Measurements from ENCODE around the gene ROR1. TPM values are rescaled to one million over a fixed set of nuclear protein-coding genes. Genes with fewer than 3 reads are reported as not detected.

The ROR1 gene
- total and polyA plus RNA-seq, 7 experiments from 2014 or later: 0.07 to 0.22 (median 0.16) TPM; not detected in 4

GRCh38 chr1:63797056-63797726 is 23.4 kb downstream of the ROR1 start:
- no peaks in the 10 kb centered on the region for H3K4me1 ChIP-seq (ENCODE audit: control insufficient read depth in 2 of 2, insufficient read depth in 2 of 2, low read length in 2 of 2)
- no peaks in the 10 kb centered on the region for H3K36me3 ChIP-seq (ENCODE audit: control insufficient read depth in 2 of 3, insufficient read depth in 3 of 3, low read length in 3 of 3)
- ATAC-seq: no peak
- Mint-ChIP-seq H3K27me3 (peaks cover 0 to 15% (median 10%) of the 10 kb centered on the region in 5 donors), H3K4me1 (no peaks in the 10 kb centered on the region), H3K9me3 (peaks cover 0 to 2% (median 0%) of the 10 kb centered on the region in 11 donors), H3K27ac (no peak overlapping the region), H3K4me3 (no peak overlapping the region), H3K36me3 (no peaks in the 10 kb centered on the region)
- no peaks in the 10 kb centered on the region for H3K27me3 ChIP-seq (ENCODE audit: control insufficient read depth in 2 of 2, insufficient read depth in 2 of 2, low read length in 2 of 2)
- DNase-seq: no peak
- intact Hi-C loops (cut with micrococcal nuclease): no loop called here
- ChIA-PET POLR2A (no interaction called here), CTCF (no interaction called here)
- no peak overlapping the region for H3K27ac ChIP-seq (ENCODE audit: low read depth, low read length)
- no peak overlapping the region for H3K4me3 ChIP-seq (ENCODE audit: low read length)
- H3K9me3 ChIP-seq (ENCODE audit: control insufficient read depth in 2 of 3, low read length in 3 of 3): no peaks in the 10 kb centered on the region

- Histone ChIP-seq H3K27me3 (ENCODE audit: control insufficient read depth in 2 of 2, insufficient read depth in 2 of 2, low read length in 2 of 2) (no peaks in the 10 kb centered on the region), H3K36me3 (ENCODE audit: control insufficient read depth in 2 of 3, insufficient read depth in 3 of 3, low read length in 3 of 3) (no peaks in the 10 kb centered on the region), H3K4me3 (ENCODE audit: low read length) (no peak overlapping the region), H3K4me1 (ENCODE audit: control insufficient read depth in 2 of 2, insufficient read depth in 2 of 2, low read length in 2 of 2) (no peaks in the 10 kb centered on the region), H3K9me3 (ENCODE audit: control insufficient read depth in 2 of 3, low read length in 3 of 3) (no peaks in the 10 kb centered on the region), H3K27ac (ENCODE audit: low read depth, low read length) (no peak overlapping the region)
- no peaks in the 10 kb centered on the region for H3K4me1 Mint-ChIP-seq
- ATAC-seq (no peak), DNase-seq (no peak)
- H3K9me3 Mint-ChIP-seq: peaks cover 0 to 2% (median 0%) of the 10 kb centered on the region in 11 donors
- H3K27me3 Mint-ChIP-seq: peaks cover 0 to 18% (median 10%) of the 10 kb centered on the region in 5 donors
- ChIA-PET POLR2A (no interaction called here), CTCF (interaction anchor here (0.7 kb wide), 1 partner anchor 504 kb away, joined by 3 read pairs; no protein-coding TSS in a partner anchor)
- H3K4me3 Mint-ChIP-seq: no peak overlapping the region
- intact Hi-C loops (cut with micrococcal nuclease): no loop called here
- H3K27ac Mint-ChIP-seq: no peak overlapping the region
- H3K36me3 Mint-ChIP-seq: no peaks in the 10 kb centered on the region
Observed at GRCh38 chr1:63798284-63798683, 24.5 kb downstream of the ROR1 start.

- Histone ChIP-seq H3K9me3 (ENCODE audit: control insufficient read depth in 2 of 3, low read length in 3 of 3) (no peaks in the 10 kb centered on the region), H3K36me3 (ENCODE audit: control insufficient read depth in 2 of 3, insufficient read depth in 3 of 3, low read length in 3 of 3) (no peaks in the 10 kb centered on the region), H3K4me1 (ENCODE audit: control insufficient read depth in 2 of 2, insufficient read depth in 2 of 2, low read length in 2 of 2) (no peaks in the 10 kb centered on the region), H3K27me3 (ENCODE audit: control insufficient read depth in 2 of 2, insufficient read depth in 2 of 2, low read length in 2 of 2) (no peaks in the 10 kb centered on the region), H3K4me3 (ENCODE audit: low read length) (no peak overlapping the region), H3K27ac (ENCODE audit: low read depth, low read length) (no peak overlapping the region)
- Mint-ChIP-seq H3K36me3 (no peaks in the 10 kb centered on the region), H3K4me1 (no peaks in the 10 kb centered on the region), H3K27ac (no peak overlapping the region), H3K27me3 (peaks cover 0 to 18% (median 7%) of the 10 kb centered on the region in 5 donors), H3K9me3 (peaks cover 0 to 2% (median 0%) of the 10 kb centered on the region in 11 donors), H3K4me3 (no peak overlapping the region)
- CTCF ChIA-PET: no interaction called here
- no peak for DNase-seq
- POLR2A ChIA-PET: no interaction called here
- no peak for ATAC-seq
- intact Hi-C loops (cut with micrococcal nuclease): no loop called here
Observed at GRCh38 chr1:63799307-63799706, 25.5 kb downstream of the ROR1 start.

- intact Hi-C loops (cut with micrococcal nuclease): no loop called here
- POLR2A ChIA-PET: no interaction called here
- Mint-ChIP-seq H3K27me3 (peaks cover 0 to 18% (median 4%) of the 10 kb centered on the region in 5 donors), H3K4me1 (no peaks in the 10 kb centered on the region), H3K9me3 (peaks cover 0 to 2% (median 0%) of the 10 kb centered on the region in 11 donors), H3K4me3 (no peak overlapping the region), H3K27ac (no peak overlapping the region), H3K36me3 (no peaks in the 10 kb centered on the region)
- DNase-seq (no peak), ATAC-seq (no peak)
- Histone ChIP-seq H3K36me3 (ENCODE audit: control insufficient read depth in 2 of 3, insufficient read depth in 3 of 3, low read length in 3 of 3) (no peaks in the 10 kb centered on the region), H3K27me3 (ENCODE audit: control insufficient read depth in 2 of 2, insufficient read depth in 2 of 2, low read length in 2 of 2) (no peaks in the 10 kb centered on the region), H3K4me3 (ENCODE audit: low read length) (no peak overlapping the region), H3K4me1 (ENCODE audit: control insufficient read depth in 2 of 2, insufficient read depth in 2 of 2, low read length in 2 of 2) (no peaks in the 10 kb centered on the region), H3K27ac (ENCODE audit: low read depth, low read length) (no peak overlapping the region), H3K9me3 (ENCODE audit: control insufficient read depth in 2 of 3, low read length in 3 of 3) (no peaks in the 10 kb centered on the region)
- CTCF ChIA-PET: no interaction called here
Observed at GRCh38 chr1:63799820-63800219, 26.0 kb downstream of the ROR1 start.

- H3K36me3 Mint-ChIP-seq: no peaks in the 10 kb centered on the region
- no peak overlapping the region for H3K27ac Mint-ChIP-seq
- H3K9me3 Mint-ChIP-seq: peaks cover 0 to 2% (median 0%) of the 10 kb centered on the region in 11 donors
- Histone ChIP-seq H3K27ac (ENCODE audit: low read depth, low read length) (no peak overlapping the region), H3K4me1 (ENCODE audit: control insufficient read depth in 2 of 2, insufficient read depth in 2 of 2, low read length in 2 of 2) (no peaks in the 10 kb centered on the region), H3K9me3 (ENCODE audit: control insufficient read depth in 2 of 3, low read length in 3 of 3) (no peaks in the 10 kb centered on the region), H3K36me3 (ENCODE audit: control insufficient read depth in 2 of 3, insufficient read depth in 3 of 3, low read length in 3 of 3) (no peaks in the 10 kb centered on the region), H3K27me3 (ENCODE audit: control insufficient read depth in 2 of 2, insufficient read depth in 2 of 2, low read length in 2 of 2) (no peaks in the 10 kb centered on the region), H3K4me3 (ENCODE audit: low read length) (no peak overlapping the region)
- no peaks in the 10 kb centered on the region for H3K4me1 Mint-ChIP-seq
- ATAC-seq: no peak
- H3K4me3 Mint-ChIP-seq: no peak overlapping the region
- CTCF ChIA-PET: no interaction called here
- H3K27me3 Mint-ChIP-seq: peaks cover 0 to 19% (median 0%) of the 10 kb centered on the region in 5 donors
- POLR2A ChIA-PET: no interaction called here
- intact Hi-C loops (cut with micrococcal nuclease): no loop called here
- DNase-seq: no peak
Observed at GRCh38 chr1:63802109-63802508, 28.3 kb downstream of the ROR1 start.

- Mint-ChIP-seq H3K27ac (no peak overlapping the region), H3K4me3 (no peak overlapping the region), H3K9me3 (peaks cover 0 to 9% (median 0%) of the 10 kb centered on the region in 11 donors), H3K27me3 (peaks cover 8 to 24% (median 18%) of the 10 kb centered on the region in 5 donors), H3K36me3 (peaks cover 0 to 9% (median 0%) of the 10 kb centered on the region in 5 donors), H3K4me1 (no peaks in the 10 kb centered on the region)
- ATAC-seq: no peak
- DNase-seq: no peak
- Histone ChIP-seq H3K36me3 (ENCODE audit: control insufficient read depth in 2 of 3, insufficient read depth in 3 of 3, low read length in 3 of 3) (no peaks in the 10 kb centered on the region), H3K27ac (ENCODE audit: low read depth, low read length) (no peak overlapping the region), H3K4me1 (ENCODE audit: control insufficient read depth in 2 of 2, insufficient read depth in 2 of 2, low read length in 2 of 2) (no peaks in the 10 kb centered on the region), H3K4me3 (ENCODE audit: low read length) (no peak overlapping the region), H3K27me3 (ENCODE audit: control insufficient read depth in 2 of 2, insufficient read depth in 2 of 2, low read length in 2 of 2) (no peaks in the 10 kb centered on the region), H3K9me3 (ENCODE audit: control insufficient read depth in 2 of 3, low read length in 3 of 3) (no peaks in the 10 kb centered on the region)
- ChIA-PET CTCF (no interaction called here), POLR2A (no interaction called here)
- intact Hi-C loops (cut with micrococcal nuclease): no loop called here
Observed at GRCh38 chr1:63804829-63805484, 31.1 kb downstream of the ROR1 start.

- Histone ChIP-seq H3K36me3 (ENCODE audit: control insufficient read depth in 2 of 3, insufficient read depth in 3 of 3, low read length in 3 of 3) (no peaks in the 10 kb centered on the region), H3K27me3 (ENCODE audit: control insufficient read depth in 2 of 2, insufficient read depth in 2 of 2, low read length in 2 of 2) (no peaks in the 10 kb centered on the region), H3K27ac (ENCODE audit: low read depth, low read length) (no peak overlapping the region), H3K4me1 (ENCODE audit: control insufficient read depth in 2 of 2, insufficient read depth in 2 of 2, low read length in 2 of 2) (no peaks in the 10 kb centered on the region), H3K4me3 (ENCODE audit: low read length) (no peak overlapping the region), H3K9me3 (ENCODE audit: control insufficient read depth in 2 of 3, low read length in 3 of 3) (no peaks in the 10 kb centered on the region)
- Mint-ChIP-seq H3K27ac (no peak overlapping the region), H3K36me3 (peaks cover 0 to 9% (median 0%) of the 10 kb centered on the region in 5 donors), H3K27me3 (peaks cover 8 to 31% (median 17%) of the 10 kb centered on the region in 5 donors), H3K4me3 (no peak overlapping the region), H3K9me3 (peaks cover 0 to 9% (median 0%) of the 10 kb centered on the region in 11 donors), H3K4me1 (no peaks in the 10 kb centered on the region)
- ChIA-PET POLR2A (no interaction called here), CTCF (no interaction called here)
- intact Hi-C loops (cut with micrococcal nuclease): no loop called here
- ATAC-seq (no peak), DNase-seq (no peak)
Observed at GRCh38 chr1:63807046-63807445, 33.2 kb downstream of the ROR1 start.
